H1 (cell line): ENCODE results near the gene PROX2. TPM values are rescaled to one million over a fixed set of nuclear protein-coding genes. Genes with fewer than 3 reads are reported as not detected.

Experiments
- CTCF ChIA-PET: fragments of 300-600 bp; sonication (Branson Sonifier 250); formaldehyde crosslinking; loops from one replicate; lab custom pipeline; 2021; ENCODE audit not compliant: partially characterized antibody; lab: Charles Lee
- POLR2A ChIA-PET: fragments of 300-600 bp; sonication (Branson Sonifier 250); formaldehyde crosslinking; loops from one replicate; lab custom pipeline; 2021; ENCODE audit warnings: inconsistent platforms; ENCODE audit not compliant: partially characterized antibody; lab: Charles Lee
- DNase-seq, 2 experiments: peaks; one replicate each; pipeline versions ENCODE4 v3.0.0 to v3.0.0-alpha.2; 2010 to 2022; ENCODE audit warnings: low spot score in 2 of 2, low read depth in 1 of 2, mixed read lengths in 1 of 2
- FAIRE-seq: peaks from 2 replicates; lab custom pipeline; 2011; peaks lifted over from hg19 to GRCh38; lab: Jason Lieb, UNC
- H2AFZ ChIP-seq: 2 replicates; pipeline ENCODE4 v1.8.1; 2012; ENCODE audit warnings: low read length, inconsistent platforms
- H2AK5ac ChIP-seq: 2 replicates; pipeline ENCODE4 v1.6.1; 2013; ENCODE audit warnings: low read depth, low read length
- H2BK120ac ChIP-seq: replicated peaks from 2 replicates; pipeline ENCODE3; 2013; ENCODE audit warnings: low read depth, low read length, inconsistent platforms
- H2BK12ac ChIP-seq: 2 replicates; pipeline ENCODE4 v1.6.1; 2013; ENCODE audit warnings: low read depth, low read length
- H2BK15ac ChIP-seq: 2 replicates; pipeline ENCODE4 v1.6.1; 2013; ENCODE audit warnings: low read length
- H2BK20ac ChIP-seq: 2 replicates; pipeline ENCODE4 v1.6.1; 2013; ENCODE audit warnings: low read length
- H2BK5ac ChIP-seq: 2 replicates; pipeline ENCODE4 v1.6.1; 2013; ENCODE audit warnings: low read depth, low read length
- H3K14ac ChIP-seq: 2 replicates; pipeline ENCODE4 v1.6.1; 2013; ENCODE audit warnings: inconsistent platforms; ENCODE audit not compliant: insufficient read length
- H3K18ac ChIP-seq: 2 replicates; pipeline ENCODE4 v1.6.1; 2013; ENCODE audit warnings: low read length; ENCODE audit errors: extremely low read depth
- H3K23ac ChIP-seq: 2 replicates; pipeline ENCODE4 v1.6.1; 2013; ENCODE audit warnings: inconsistent platforms; ENCODE audit not compliant: insufficient read length
- H3K23me2 ChIP-seq: 2 replicates; pipeline ENCODE4 v1.6.1; 2013; ENCODE audit warnings: low read depth, low read length
- H3K27ac ChIP-seq: 2 replicates; pipeline ENCODE4 v1.6.1; 2011; ENCODE audit warnings: low read depth, low read length, inconsistent platforms
- H3K27me3 ChIP-seq, 4 experiments: replicated peaks in 1 of 4; 1 replicate in 1 of 4; 2 replicates in 3 of 4; pipeline versions ENCODE4 v1.6.1 to v1.8.1; 2011 to 2013; ENCODE audit warnings: low read length in 3 of 4, mild to moderate bottlenecking in 3 of 4, inconsistent platforms in 2 of 4, mixed read lengths in 2 of 4, moderate library complexity in 1 of 4; ENCODE audit not compliant: control insufficient read depth in 3 of 4, insufficient read depth in 3 of 4; ENCODE audit errors: extremely low read depth in 1 of 4
- H3K36me3 ChIP-seq, 4 experiments: 2 replicates each; pipeline versions ENCODE4 v1.6.1 to v1.8.1; 2011 to 2013; ENCODE audit warnings: mild to moderate bottlenecking in 4 of 4, low read length in 3 of 4, moderate library complexity in 2 of 4, control low read depth in 1 of 4, inconsistent platforms in 1 of 4; ENCODE audit not compliant: insufficient read depth in 4 of 4, control insufficient read depth in 2 of 4
- H3K4ac ChIP-seq: replicated peaks from 2 replicates; pipeline ENCODE3; 2013; ENCODE audit warnings: low read length, low read depth, mixed read lengths, inconsistent platforms; ENCODE audit not compliant: insufficient read length
- H3K4me1 ChIP-seq, 4 experiments: replicated peaks in 1 of 4; 1 replicate in 1 of 4; 2 replicates in 3 of 4; pipeline versions ENCODE4 v1.6.1 to v1.8.1; 2011 to 2013; ENCODE audit warnings: low read length in 3 of 4, inconsistent platforms in 2 of 4, mixed read lengths in 1 of 4; ENCODE audit not compliant: insufficient read depth in 4 of 4, control insufficient read depth in 3 of 4
- H3K4me2 ChIP-seq, 2 experiments: 2 replicates each; pipeline versions ENCODE4 v1.6.1 to v1.8.1; 2011 to 2013; ENCODE audit warnings: low read depth in 2 of 2, low read length in 2 of 2, control low read depth in 1 of 2, inconsistent platforms in 1 of 2, mild to moderate bottlenecking in 1 of 2; ENCODE audit not compliant: insufficient read depth in 1 of 2
- H3K4me3 ChIP-seq, 4 experiments: fragments of 200-600, 300-600 bp in 1 of 4; sonication (generic), shearing (Covaris generic), sonication (Bioruptor Twin) in 1 of 4; 2 replicates each; pipeline versions ENCODE4 v1.5.1 to v1.8.1; 2011 to 2016; ENCODE audit warnings: low read length in 4 of 4, low read depth in 3 of 4, control low read depth in 2 of 4, inconsistent platforms in 2 of 4, mild to moderate bottlenecking in 2 of 4, mixed read lengths in 1 of 4, moderate library complexity in 1 of 4; ENCODE audit not compliant: insufficient read depth in 2 of 4; ENCODE audit errors: extremely low read depth in 1 of 4
- H3K56ac ChIP-seq: replicated peaks from 2 replicates; pipeline ENCODE3; 2013; ENCODE audit warnings: low read depth, mild to moderate bottlenecking, mixed read lengths, low read length, inconsistent platforms; ENCODE audit not compliant: insufficient read length
- H3K79me1 ChIP-seq: 2 replicates; pipeline ENCODE4 v1.6.1; 2013; ENCODE audit warnings: low read depth, low read length, control low read depth
- H3K79me2 ChIP-seq, 2 experiments: 2 replicates each; pipeline versions ENCODE4 v1.6.1 to v1.8.1; 2012 to 2013; ENCODE audit warnings: low read length in 2 of 2, mild to moderate bottlenecking in 2 of 2, inconsistent platforms in 1 of 2; ENCODE audit not compliant: insufficient read depth in 2 of 2, control insufficient read depth in 1 of 2
- H3K9ac ChIP-seq, 4 experiments: replicated peaks in 1 of 4; 1 replicate in 1 of 4; 2 replicates in 3 of 4; pipeline versions ENCODE4 v1.6.1 to v1.8.1; 2011 to 2013; ENCODE audit warnings: low read depth in 3 of 4, low read length in 3 of 4, control low read depth in 2 of 4, mild to moderate bottlenecking in 2 of 4, moderate library complexity in 2 of 4, inconsistent platforms in 1 of 4; ENCODE audit errors: extremely low read depth in 1 of 4
- H3K9me3 ChIP-seq, 2 experiments: 2 replicates each; pipeline versions ENCODE4 v1.6.1 to v1.8.1; 2012 to 2013; ENCODE audit warnings: mild to moderate bottlenecking in 2 of 2, moderate library complexity in 2 of 2, control low read depth in 1 of 2, inconsistent platforms in 1 of 2, low read depth in 1 of 2, low read length in 1 of 2, mixed read lengths in 1 of 2; ENCODE audit not compliant: insufficient read depth in 2 of 2
- H4K20me1 ChIP-seq, 2 experiments: replicated peaks in 1 of 2; 2 replicates each; pipeline versions ENCODE3 to v1.8.1; 2011 to 2013; ENCODE audit warnings: inconsistent platforms in 2 of 2, low read length in 2 of 2, mild to moderate bottlenecking in 1 of 2; ENCODE audit not compliant: insufficient read depth in 2 of 2, control insufficient read depth in 1 of 2
- H4K5ac ChIP-seq: 2 replicates; pipeline ENCODE4 v1.6.1; 2013; ENCODE audit warnings: low read length, low read depth, mixed read lengths, inconsistent platforms; ENCODE audit not compliant: insufficient read length
- H4K8ac ChIP-seq: 2 replicates; pipeline ENCODE4 v1.8.0; 2013; ENCODE audit warnings: mild to moderate bottlenecking, moderate library complexity, low read length, inconsistent platforms; ENCODE audit not compliant: insufficient read depth; ENCODE audit errors: extremely low read depth
- H4K91ac ChIP-seq: replicated peaks from 2 replicates; pipeline ENCODE3; 2013; ENCODE audit warnings: low read length, mixed read lengths, inconsistent platforms; ENCODE audit not compliant: insufficient read length
- RNF2 ChIP-seq: fragments of 200-900, 300-1000 bp; sonication (generic); IDR thresholded peaks from 2 replicates; pipeline ENCODE4 v1.7.1; 2016; ENCODE audit warnings: borderline replicate concordance, low read depth, mild to moderate bottlenecking, antibody characterized with exemption, low read length; ENCODE audit not compliant: poor library complexity, severe bottlenecking; ENCODE audit errors: missing control alignments
- WGBS, 2 experiments: shearing (Covaris generic) in 1 of 2; methylation state at CpG; one replicate each; pipeline versions ENCODE4 v1.1.6 to v1.1.7; 2013 to 2015; ENCODE audit warnings: low lambda C conversion rate in 2 of 2, mixed read lengths in 2 of 2, inconsistent platforms in 1 of 2, low coverage in 1 of 2, missing lambda C conversion rate in 1 of 2; ENCODE audit not compliant: insufficient replicate concordance in 2 of 2, insufficient coverage in 1 of 2, insufficient read length in 1 of 2; ENCODE audit errors: extremely low coverage in 1 of 2, missing lambda C conversion rate in 1 of 2; 5-methylcytosine and 5-hydroxymethylcytosine counted together
- polyA plus RNA-seq, 7 experiments: library from polyadenylated mRNA; depleted of rRNA in 3 of 7; stranded (reverse) in 5 of 7; unstranded in 2 of 7; fragments of >200 nt in 5 of 7; fragments of 200-250 nt in 2 of 7; gene quantifications; 1 replicate in 5 of 7; 2 replicates in 1 of 7; 4 replicates in 1 of 7; pipeline versions ENCODE4 v1.2.1 to v1.2.3, GENCODE V29; 2011 to 2013; ENCODE audit warnings: missing spikeins in 2 of 7, mixed read lengths in 2 of 7
- total RNA-seq: library from RNA; stranded (reverse); fragmentation: NEBNext Ultra II Directional; extraction: Animal tissue kit (Norgen Biotek cat#: 25700); gene quantifications from 2 replicates; pipeline ENCODE4 v1.2.1, GENCODE V29; 2021

PROX2 gene
- total and polyA plus RNA-seq, 2 of the 8 experiments (the other 6 are each of a cell fraction or from before 2014, with no cell fraction given) = 0.03 TPM; not detected in 1

- H2BK120ac ChIP-seq = no peak overlapping the region
- H3K36me3 ChIP-seq = peaks cover 53 to 99% (median 90%) of the 10 kb centered on the region in 4 experiments
- no peak overlapping the region for H3K4me2 ChIP-seq
- 0 out of 2 replicates have a peak, but pooled peaks cover 2% of the 10 kb centered on the region for H3K79me1 ChIP-seq
- H3K27me3 ChIP-seq = no peaks in the 10 kb centered on the region
- H3K23ac ChIP-seq = no peak overlapping the region
- H3K4me3 ChIP-seq = no peak overlapping the region
- H3K9me3 ChIP-seq = no peaks in the 10 kb centered on the region
- H3K9ac ChIP-seq = no peak overlapping the region
- no peaks in the 10 kb centered on the region for H3K4me1 ChIP-seq
- H4K20me1 ChIP-seq = peaks cover 2 to 8% of the 10 kb centered on the region in 2 experiments
- H4K91ac ChIP-seq = no peak overlapping the region
- WGBS, 2 experiments = 86% methylated on average over 5 of the region's 5 CpGs; no CpG with 5 or more reads in 1 of the 2 experiments
- H2BK20ac ChIP-seq = no peak overlapping the region
- H2AK5ac ChIP-seq = no peak overlapping the region
- no peak overlapping the region for H3K56ac ChIP-seq
- no peak overlapping the region for H2BK12ac ChIP-seq
- H3K27ac ChIP-seq = no peak overlapping the region
- no peak for TF ChIP-seq RNF2
- CTCF ChIA-PET = interaction anchor here (0.9 to 24.8 kb wide), 3 partner anchors 9 to 42 kb away, joined by 3 to 509 read pairs (median 173); no protein-coding TSS in a partner anchor
- H4K8ac ChIP-seq = no peak overlapping the region
- no peak overlapping the region for H2BK15ac ChIP-seq
- FAIRE-seq = no peak
- H3K18ac ChIP-seq = no peak overlapping the region
- H3K23me2 ChIP-seq = no peaks in the 10 kb centered on the region
- no peak overlapping the region for H3K4ac ChIP-seq
- no peak overlapping the region for H3K14ac ChIP-seq
- no peak overlapping the region for H2BK5ac ChIP-seq
- POLR2A ChIA-PET = interaction anchor here (1.8 to 2.5 kb wide), 2 partner anchors 10 to 13 kb away, joined by 5 to 8 read pairs; no protein-coding TSS in a partner anchor
- no peak for DNase-seq
- no peak overlapping the region for H4K5ac ChIP-seq
- no peaks in the 10 kb centered on the region for H3K79me2 ChIP-seq
- H2AFZ ChIP-seq = no peak overlapping the region
These were observed 22.7 kb upstream of the PROX2 start for GRCh38 chr14:74898694-74899093.
